Measurements from ENCODE around the gene MAGIX. TPM values are rescaled to one million over a fixed set of nuclear protein-coding genes. Genes with fewer than 3 reads are reported as not detected.

MAGIX gene
- total RNA-seq, 1 experiment from 2014 or later, result 1.2 TPM

GRCh38 chrX:49187028-49187394, 24.5 kb downstream of the MAGIX start (continued):
- TF ChIP-seq ZNF425 (CRISPR knock-in tag; conservative IDR thresholded peaks at IDR 0.05) (no peak), ZBTB21 (CRISPR knock-in tag; IDR thresholded peaks at IDR 0.05; ENCODE audit: borderline replicate concordance) (no peak)

GRCh38 chrX:49187526-49187925, 25.0 kb downstream of the MAGIX start:
- Mint-ChIP-seq H3K27me3 (ENCODE audit: low read depth) (no peaks in the 10 kb centered on the region; the same call in 1 of the 2 replicates), H3K27ac (no peak overlapping the region), H3K9me3 (no peaks in the 10 kb centered on the region), H3K36me3 (peaks cover 3% of the 10 kb centered on the region), H3K4me1 (peaks cover 23% of the 10 kb centered on the region), H3K4me3 (peak overlapping the region; percentile 77)
- POLR2A ChIA-PET, result interaction anchor here (0.6 to 0.9 kb wide), 2 partner anchors 22 to 54 kb away, joined by 3 to 6 read pairs; no protein-coding TSS in a partner anchor
- no peak for ATAC-seq
- no peak for TF ChIP-seq NFYB (CRISPR knock-in tag; conservative IDR thresholded peaks at IDR 0.05; ENCODE audit: low read depth)
- TF ChIP-seq NFATC4 (CRISPR knock-in tag; IDR thresholded peaks at IDR 0.05), result no peak
- TF ChIP-seq, protein P1, sequence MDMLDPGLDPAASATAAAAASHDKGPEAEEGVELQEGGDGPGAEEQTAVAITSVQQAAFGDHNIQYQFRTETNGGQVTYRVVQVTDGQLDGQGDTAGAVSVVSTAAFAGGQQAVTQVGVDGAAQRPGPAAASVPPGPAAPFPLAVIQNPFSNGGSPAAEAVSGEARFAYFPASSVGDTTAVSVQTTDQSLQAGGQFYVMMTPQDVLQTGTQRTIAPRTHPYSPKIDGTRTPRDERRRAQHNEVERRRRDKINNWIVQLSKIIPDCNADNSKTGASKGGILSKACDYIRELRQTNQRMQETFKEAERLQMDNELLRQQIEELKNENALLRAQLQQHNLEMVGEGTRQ (CRISPR knock-in tag; IDR thresholded peaks at IDR 0.05), result no peak
- CTCF ChIA-PET, result interaction anchor here (0.6 to 1.0 kb wide), 2 partner anchors 21 to 76 kb away, joined by 6 read pairs; no protein-coding TSS in a partner anchor
- no peak for DNase-seq (ENCODE audit: low spot score)

DNA sequence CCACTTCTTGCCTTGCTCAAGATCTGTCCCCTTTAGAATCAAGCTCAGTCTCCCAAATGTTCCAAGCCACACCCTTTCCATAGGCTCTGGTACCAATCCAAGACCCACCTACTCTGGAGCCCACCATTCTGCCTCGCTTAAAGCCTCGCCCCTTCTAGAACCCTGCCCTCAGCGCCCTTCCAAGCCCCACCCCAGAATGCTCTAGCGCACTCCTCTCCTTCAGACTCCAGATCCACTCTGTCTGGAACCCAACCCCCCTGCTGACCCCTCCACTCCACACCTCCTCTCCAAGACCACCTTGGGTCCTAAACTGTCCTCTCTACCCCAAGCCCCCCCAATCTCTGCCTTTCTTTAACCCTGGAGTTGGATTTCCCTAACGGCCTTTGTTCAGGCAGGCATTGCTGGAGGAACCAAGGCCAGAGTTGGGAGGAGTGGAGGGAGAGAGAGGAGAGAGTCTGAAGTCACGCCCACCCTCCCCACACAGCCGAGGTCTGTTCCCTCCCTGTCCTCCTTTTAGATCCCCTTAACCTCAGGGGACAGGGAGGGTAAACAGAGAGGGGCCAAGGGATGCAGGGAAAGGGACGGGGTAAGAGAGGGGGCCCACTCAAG, 26.0 kb downstream of the MAGIX start:
- TF ChIP-seq ZNF423 (CRISPR knock-in tag; IDR thresholded peaks at IDR 0.05) (no peak), PRRX2 (CRISPR knock-in tag; IDR thresholded peaks at IDR 0.05) (no peak), HMGA2 (CRISPR knock-in tag; IDR thresholded peaks at IDR 0.05) (no peak), KAT7 (CRISPR knock-in tag; IDR thresholded peaks at IDR 0.05; ENCODE audit: borderline replicate concordance) (no peak), ZNF121 (CRISPR knock-in tag; IDR thresholded peaks at IDR 0.05) (no peak), CBFB (CRISPR knock-in tag; IDR thresholded peaks at IDR 0.05; ENCODE audit: low read depth) (no peak), AR (CRISPR knock-in tag; IDR thresholded peaks at IDR 0.05) (no peak), ATF3 (CRISPR knock-in tag; conservative IDR thresholded peaks at IDR 0.05) (no peak), JUN (CRISPR knock-in tag; IDR thresholded peaks at IDR 0.05) (no peak)
- TF ChIP-seq, protein P2, sequence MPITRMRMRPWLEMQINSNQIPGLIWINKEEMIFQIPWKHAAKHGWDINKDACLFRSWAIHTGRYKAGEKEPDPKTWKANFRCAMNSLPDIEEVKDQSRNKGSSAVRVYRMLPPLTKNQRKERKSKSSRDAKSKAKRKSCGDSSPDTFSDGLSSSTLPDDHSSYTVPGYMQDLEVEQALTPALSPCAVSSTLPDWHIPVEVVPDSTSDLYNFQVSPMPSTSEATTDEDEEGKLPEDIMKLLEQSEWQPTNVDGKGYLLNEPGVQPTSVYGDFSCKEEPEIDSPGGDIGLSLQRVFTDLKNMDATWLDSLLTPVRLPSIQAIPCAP (CRISPR knock-in tag; IDR thresholded peaks at IDR 0.05), result no peak
- TF ChIP-seq, protein P3, sequence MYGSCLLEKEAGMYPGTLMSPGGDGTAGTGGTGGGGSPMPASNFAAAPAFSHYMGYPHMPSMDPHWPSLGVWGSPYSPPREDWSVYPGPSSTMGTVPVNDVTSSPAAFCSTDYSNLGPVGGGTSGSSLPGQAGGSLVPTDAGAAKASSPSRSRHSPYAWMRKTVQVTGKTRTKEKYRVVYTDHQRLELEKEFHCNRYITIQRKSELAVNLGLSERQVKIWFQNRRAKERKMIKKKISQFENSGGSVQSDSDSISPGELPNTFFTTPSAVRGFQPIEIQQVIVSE (CRISPR knock-in tag; IDR thresholded peaks at IDR 0.05; ENCODE audit: borderline replicate concordance), result no peak
- Mint-ChIP-seq H3K4me1 (peaks cover 29% of the 10 kb centered on the region), H3K27me3 (ENCODE audit: low read depth) (no peaks in the 10 kb centered on the region; the same call in 1 of the 2 replicates), H3K27ac (no peak overlapping the region), H3K9me3 (no peaks in the 10 kb centered on the region), H3K4me3 (no peak overlapping the region), H3K36me3 (peaks cover 2% of the 10 kb centered on the region; the same call in 1 of the 2 replicates)
- CTCF ChIA-PET, result no interaction called here
- ATAC-seq (no peak), DNase-seq (ENCODE audit: low spot score) (no peak)
- POLR2A ChIA-PET, result no interaction called here
